ENCODE measurements around the gene PRR5L.

- TF ChIP-seq, protein P1, sequence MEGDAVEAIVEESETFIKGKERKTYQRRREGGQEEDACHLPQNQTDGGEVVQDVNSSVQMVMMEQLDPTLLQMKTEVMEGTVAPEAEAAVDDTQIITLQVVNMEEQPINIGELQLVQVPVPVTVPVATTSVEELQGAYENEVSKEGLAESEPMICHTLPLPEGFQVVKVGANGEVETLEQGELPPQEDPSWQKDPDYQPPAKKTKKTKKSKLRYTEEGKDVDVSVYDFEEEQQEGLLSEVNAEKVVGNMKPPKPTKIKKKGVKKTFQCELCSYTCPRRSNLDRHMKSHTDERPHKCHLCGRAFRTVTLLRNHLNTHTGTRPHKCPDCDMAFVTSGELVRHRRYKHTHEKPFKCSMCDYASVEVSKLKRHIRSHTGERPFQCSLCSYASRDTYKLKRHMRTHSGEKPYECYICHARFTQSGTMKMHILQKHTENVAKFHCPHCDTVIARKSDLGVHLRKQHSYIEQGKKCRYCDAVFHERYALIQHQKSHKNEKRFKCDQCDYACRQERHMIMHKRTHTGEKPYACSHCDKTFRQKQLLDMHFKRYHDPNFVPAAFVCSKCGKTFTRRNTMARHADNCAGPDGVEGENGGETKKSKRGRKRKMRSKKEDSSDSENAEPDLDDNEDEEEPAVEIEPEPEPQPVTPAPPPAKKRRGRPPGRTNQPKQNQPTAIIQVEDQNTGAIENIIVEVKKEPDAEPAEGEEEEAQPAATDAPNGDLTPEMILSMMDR (IDR thresholded peaks at IDR 0.05): no peak
- no peak for TF ChIP-seq POLR2A (IDR thresholded peaks at IDR 0.05)
Observed at GRCh38 chr11:36437413-36437812, 141.3 kb downstream of the PRR5L start.
